Measurements from ENCODE around the gene PRLR.

The PRLR gene

GRCh38 chr5:35089334-35090314 is 140.7 kb downstream of the PRLR start:
- peak in 1 of 2 donors; percentile 21 for DNase-seq (ENCODE audit: low read depth in 2 of 2, low spot score in 1 of 2)

DNA sequence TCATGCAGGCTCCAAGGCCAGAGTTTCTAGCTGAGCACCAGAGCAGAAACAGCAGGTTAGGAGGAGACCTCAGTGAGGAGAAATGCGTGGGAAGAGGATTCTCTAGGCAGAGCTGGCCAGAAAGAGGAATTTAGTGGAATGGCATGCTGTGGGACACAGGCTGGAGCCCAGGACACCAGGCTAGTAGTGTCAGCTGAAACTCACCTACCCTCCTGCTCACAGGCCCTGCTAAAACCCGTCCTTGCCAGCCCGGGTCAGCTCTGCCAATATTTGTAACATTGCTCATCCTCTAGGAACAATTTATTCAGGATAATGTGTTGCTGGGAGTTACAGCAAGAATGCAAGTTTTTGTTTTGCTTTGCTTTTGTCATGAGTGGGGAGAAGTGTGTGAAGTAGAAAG is 142.3 kb downstream of the PRLR start:
- no peak for DNase-seq (ENCODE audit: low read depth in 2 of 2, low spot score in 1 of 2)

- DNase-seq (ENCODE audit: low read depth in 2 of 2, low spot score in 1 of 2), result no peak
Observed at GRCh38 chr5:35083150-35083549, 147.1 kb downstream of the PRLR start.

DNA sequence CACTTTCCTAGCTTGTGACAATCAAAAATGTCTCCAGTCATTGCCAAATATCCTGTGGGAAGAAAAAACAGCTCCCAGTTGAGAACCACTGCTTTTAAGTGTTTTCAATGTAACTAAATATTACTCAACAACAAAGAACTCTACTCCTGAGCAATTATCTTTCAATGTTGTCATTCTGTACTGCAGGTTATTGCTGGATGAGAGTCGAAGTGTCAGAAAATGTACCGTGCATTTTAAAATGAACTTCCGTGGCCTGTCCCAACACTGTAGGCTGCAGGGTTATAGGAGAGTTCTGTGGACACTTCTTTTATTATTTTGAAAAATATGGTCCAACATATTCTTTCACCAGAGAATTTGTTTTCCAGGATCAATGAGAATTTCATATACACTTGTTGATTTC is 147.8 kb downstream of the PRLR start:
- no peak for DNase-seq (ENCODE audit: low read depth in 2 of 2, low spot score in 1 of 2)

DNA sequence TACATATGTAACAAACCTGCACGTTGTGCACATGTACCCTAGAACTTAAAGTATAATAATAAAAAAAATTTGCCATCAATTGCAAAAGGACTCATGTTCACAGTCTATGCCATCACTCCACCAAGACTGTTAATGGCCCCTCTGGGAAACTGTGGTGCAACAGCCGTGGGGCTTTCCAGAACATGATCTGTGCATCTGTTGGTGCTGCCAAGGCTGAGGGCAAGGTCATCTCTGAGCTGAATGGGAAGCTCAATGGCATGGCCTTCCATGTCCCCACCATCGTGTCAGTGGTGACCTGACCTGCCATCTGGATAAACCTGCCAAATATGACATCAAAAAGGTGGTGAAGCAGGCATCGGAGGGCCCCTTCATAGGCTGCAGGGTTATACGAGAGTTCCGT is 149.2 kb downstream of the PRLR start:
- no peak for DNase-seq (ENCODE audit: low read depth in 2 of 2, low spot score in 1 of 2)

- no peak for DNase-seq (ENCODE audit: low read depth in 2 of 2, low spot score in 1 of 2)
Observed at GRCh38 chr5:35073160-35073559, 157.1 kb downstream of the PRLR start.

DNA sequence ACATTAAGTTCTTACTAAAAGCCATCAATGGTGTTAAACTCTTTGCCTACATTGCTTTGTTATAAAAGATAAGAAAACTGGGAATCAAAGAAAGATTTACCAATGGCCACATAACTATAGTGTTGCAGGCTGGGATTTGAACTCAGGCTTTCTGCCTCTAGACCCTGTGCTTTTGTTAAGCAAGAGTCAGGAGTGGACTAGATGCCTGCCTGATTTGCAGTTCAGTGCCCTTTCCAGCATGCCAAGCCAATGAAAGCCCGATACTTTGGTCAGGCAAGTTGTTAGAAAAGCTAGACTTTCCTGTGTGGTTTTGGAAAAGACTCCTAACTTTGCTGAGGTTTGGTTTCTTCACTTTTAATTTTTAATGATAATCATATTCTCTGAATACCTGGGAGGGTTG is 161.1 kb downstream of the PRLR start:
- DNase-seq (ENCODE audit: low read depth in 2 of 2, low spot score in 1 of 2), result no peak

GRCh38 chr5:35067985-35068384 is 162.3 kb downstream of the PRLR start:
- no peak for DNase-seq (ENCODE audit: low read depth in 2 of 2, low spot score in 1 of 2)

GRCh38 chr5:35066260-35066795 is 164.0 kb downstream of the PRLR start:
- no peak for DNase-seq (ENCODE audit: low read depth in 2 of 2, low spot score in 1 of 2)

- no peak for DNase-seq (ENCODE audit: low read depth in 2 of 2, low spot score in 1 of 2)
Observed at GRCh38 chr5:35063414-35063813, 166.9 kb downstream of the PRLR start.

DNA sequence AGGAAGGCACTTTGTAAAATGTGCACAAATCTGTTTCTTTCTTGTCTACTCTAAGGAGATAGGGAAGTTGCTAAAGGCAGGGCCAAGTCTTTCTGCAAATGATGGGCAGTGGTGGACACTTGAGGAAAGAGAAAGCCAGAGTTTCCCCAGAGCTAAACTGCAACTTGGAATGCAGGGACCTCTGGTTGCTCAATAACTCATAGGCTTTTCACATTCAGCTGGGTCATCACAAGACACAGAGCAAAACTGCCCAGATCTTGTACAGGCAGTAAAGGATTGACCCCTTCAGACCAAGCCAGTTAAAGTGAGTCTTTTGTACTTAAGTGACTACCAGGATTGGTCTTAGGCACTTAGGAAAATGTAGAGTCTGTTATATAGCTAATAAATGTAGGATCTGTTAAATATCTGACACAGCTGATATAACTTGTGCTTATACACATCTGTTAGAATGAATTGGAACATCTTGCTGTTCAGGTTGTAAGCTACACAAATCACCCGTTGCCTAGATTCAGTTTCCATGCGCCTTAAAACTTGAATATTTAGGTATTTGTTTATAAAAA is 169.0 kb downstream of the PRLR start:
- DNase-seq (ENCODE audit: low read depth in 2 of 2, low spot score in 1 of 2), result no peak

- no peak for DNase-seq (ENCODE audit: low read depth in 2 of 2, low spot score in 1 of 2)
Observed at GRCh38 chr5:35060236-35060635, 170.1 kb downstream of the PRLR start.

DNA sequence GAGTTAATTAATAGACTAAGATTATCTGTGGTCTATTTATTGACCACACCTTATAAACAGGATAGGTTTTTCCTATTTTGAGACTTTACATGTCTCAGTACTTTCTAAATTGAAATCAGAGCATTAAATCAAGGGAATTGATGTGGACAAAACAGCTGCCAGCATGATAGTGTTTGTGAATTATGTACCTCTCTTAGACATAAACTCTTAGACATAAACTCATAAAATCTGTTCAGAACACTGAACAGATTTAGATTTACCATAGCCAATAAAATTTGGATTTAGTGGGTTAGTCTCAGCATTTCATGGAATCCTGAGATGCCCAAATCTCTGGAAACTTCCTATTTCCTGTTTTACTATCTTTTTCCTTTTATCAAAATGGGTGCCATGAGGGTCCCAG is 171.0 kb downstream of the PRLR start:
- no peak for DNase-seq (ENCODE audit: low read depth in 2 of 2, low spot score in 1 of 2)

DNA sequence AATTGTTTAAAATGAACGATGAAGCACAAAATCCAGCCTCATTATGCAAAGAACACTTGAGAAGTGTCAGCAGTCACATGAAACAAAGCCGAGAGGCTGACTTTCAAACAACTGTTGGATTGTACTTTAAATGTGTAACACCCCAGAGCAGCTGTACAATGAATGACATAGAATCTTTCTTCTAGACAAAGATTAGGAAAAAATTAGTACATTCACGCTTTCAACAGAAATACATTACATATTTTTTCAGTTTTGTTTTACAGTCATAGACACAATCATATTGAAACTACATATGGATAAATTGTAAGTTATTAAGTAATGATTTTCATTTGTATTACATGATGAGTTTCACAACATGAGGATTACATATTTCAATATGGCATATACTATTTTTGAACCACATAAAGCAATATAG is 171.9 kb downstream of the PRLR start:
- no peak for DNase-seq (ENCODE audit: low read depth in 2 of 2, low spot score in 1 of 2)

DNA sequence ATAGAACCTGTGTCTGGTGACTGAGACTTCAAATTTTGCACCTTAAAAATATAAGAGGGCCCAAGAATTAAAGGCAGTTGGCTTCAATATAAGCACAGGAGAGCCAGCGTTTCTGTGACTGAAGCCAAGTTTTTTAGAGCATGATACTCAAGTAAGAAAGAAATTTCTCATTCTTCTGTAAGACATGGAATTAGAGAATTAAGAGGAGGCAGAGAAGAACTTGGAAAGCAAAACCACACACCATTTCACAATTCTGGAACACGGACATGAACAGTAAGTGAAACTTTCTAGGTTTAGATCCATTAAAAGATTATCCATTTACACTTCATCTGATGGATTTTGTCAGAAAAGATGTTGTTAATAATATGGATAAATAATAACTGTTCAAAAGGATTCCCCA is 173.6 kb downstream of the PRLR start:
- DNase-seq (ENCODE audit: low read depth in 2 of 2, low spot score in 1 of 2), result no peak

DNA sequence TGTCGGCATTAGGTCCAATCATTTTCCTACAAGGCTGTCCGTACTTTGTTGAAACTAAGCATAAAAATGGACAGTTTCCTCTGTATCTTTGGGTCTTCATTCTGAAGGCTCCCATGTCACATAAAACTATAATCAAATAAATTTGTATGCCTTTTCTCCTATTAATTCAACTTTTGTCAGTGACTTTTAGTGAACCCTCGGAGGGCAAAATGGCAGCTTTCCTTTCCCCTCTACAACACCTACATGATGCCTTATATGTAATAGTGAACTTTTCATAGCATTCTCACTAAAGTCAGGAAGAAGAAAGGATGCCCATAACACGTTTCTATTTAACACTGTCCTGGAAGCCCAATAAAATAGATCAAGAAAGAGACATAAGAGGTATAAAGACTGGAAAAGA is 177.4 kb downstream of the PRLR start:
- no peak for DNase-seq (ENCODE audit: low read depth in 2 of 2, low spot score in 1 of 2)

GRCh38 chr5:35050541-35051126 is 179.7 kb downstream of the PRLR start:
- no peak for DNase-seq (ENCODE audit: low read depth in 2 of 2, low spot score in 1 of 2)

- DNase-seq (ENCODE audit: low read depth in 2 of 2, low spot score in 1 of 2), result no peak
Observed at GRCh38 chr5:35048910-35049309, 181.4 kb downstream of the PRLR start.

DNA sequence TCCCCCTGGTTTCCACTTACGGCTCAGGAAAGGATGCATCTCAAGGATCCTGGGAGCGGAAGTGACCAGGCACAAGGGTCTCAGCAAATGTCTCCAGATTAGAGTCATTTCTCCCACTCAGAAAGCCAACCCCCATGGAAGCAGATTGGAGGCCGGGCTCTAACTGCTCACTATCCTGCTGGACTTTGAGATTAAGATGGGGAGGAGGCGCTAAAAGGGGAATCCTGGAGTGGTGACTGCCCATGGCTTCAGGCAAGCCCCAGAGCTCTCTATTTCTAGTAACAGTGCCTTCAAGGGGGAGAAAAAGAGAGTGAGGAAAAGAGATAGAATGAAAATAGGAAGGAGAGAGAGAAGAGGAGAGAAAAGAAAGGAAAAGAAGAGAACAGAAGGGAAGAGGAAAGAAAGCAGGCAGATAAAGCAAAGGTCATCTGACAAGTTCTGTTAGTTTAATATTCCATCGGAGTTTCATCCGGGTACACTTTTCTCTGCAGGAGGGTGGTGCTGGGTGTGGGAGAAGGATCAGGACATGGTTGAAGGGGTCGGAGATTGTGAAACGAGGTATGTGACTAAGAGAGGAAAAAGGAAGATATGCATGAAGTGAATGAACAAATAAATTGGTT is 182.4 kb downstream of the PRLR start, which contains the start of gene AGXT2:
AGXT2 (minus strand) TSS at position 165 of the 620 bp plus-strand sequence; CDS start at position 108, 57 bp downstream.
- no peak for DNase-seq (ENCODE audit: low read depth in 2 of 2, low spot score in 1 of 2)

GRCh38 chr5:35046774-35047173 is 183.5 kb downstream of the PRLR start:
- no peak for DNase-seq (ENCODE audit: low read depth in 2 of 2, low spot score in 1 of 2)

GRCh38 chr5:35045280-35045679 is 185.0 kb downstream of the PRLR start:
- no peak for DNase-seq (ENCODE audit: low read depth in 2 of 2, low spot score in 1 of 2)

Data from stimulated activated CD8-positive, alpha-beta memory T cell treated with anti-CD3 and anti-CD28 coated beads, Interleukin-4, amount 100 ng/mL, for 1 hour (primary cell).